ENCODE results near the gene TACC2.
"Not testable (repeated sequence)": the region's sequence is repeated elsewhere in the genome, so short reads cannot be mapped to it uniquely, and the experiment has no call there.

TACC2 gene

GRCh38 chr10:122198631-122199030 lies 209.7 kb downstream of the TACC2 start:
- DNase-seq: no peak

- no peak for DNase-seq
Observed at GRCh38 chr10:122199070-122199469, 210.1 kb downstream of the TACC2 start.

DNA sequence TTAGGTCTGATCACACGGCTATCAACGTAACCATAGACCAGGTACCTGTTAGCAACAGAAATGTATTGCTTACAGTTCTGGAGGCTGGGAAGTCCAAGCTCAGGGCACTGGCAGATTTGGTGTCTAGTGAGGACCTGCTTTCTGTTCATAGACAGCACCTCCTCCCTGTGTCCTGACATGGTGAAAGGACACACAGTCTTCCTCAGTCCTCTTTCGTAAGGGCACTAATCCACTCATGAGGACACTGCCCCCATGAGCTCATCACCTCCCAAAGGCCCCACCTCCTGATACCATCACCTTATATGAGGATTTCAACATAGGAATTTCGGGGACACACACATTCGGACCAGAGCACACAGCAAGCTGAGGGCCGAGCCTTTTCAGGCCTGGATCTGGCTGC lies 210.7 kb downstream of the TACC2 start:
- DNase-seq: no peak

DNA sequence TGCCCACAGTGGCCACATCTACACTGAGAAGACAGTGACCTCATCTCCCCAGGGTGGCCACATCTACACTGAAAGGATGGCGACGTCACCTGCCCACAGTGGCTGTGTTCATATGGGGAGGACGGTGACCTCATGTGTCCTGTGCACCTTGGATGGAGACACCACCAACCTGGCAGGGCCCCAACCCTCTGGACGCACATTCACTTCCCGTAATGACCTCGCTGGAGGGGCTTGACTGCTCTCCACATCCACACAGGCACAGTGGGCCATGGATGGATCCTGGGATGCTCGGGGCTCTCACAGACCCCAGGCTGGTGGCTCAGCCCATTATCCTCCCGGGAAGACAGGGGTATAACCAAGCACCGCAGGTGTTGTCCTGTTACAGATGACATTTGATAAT lies 212.4 kb downstream of the TACC2 start:
- DNase-seq: no peak

DNA sequence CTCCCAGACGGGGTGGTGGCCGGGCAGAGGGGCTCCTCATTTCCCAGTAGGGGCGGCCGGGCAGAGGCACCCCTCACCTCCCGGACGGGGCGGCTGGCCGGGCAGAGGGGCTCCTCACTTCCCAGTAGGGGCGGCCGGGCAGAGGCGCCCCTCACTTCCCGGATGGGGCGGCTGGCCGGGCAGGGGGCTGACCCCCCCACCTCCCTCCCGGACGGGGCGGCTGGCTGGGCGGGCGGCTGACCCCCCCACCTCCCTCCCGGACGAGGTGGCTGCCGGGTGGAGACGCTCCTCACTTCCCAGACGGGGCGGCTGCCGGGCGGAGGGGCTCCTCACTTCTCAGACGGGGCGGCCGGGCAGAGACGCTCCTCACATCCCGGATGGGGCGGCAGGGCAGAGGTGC lies 214.2 kb downstream of the TACC2 start:
- DNase-seq: not testable (repeated sequence)

GRCh38 chr10:122204691-122205489 lies 215.9 kb downstream of the TACC2 start:
- no peak for DNase-seq

- DNase-seq: no peak
Observed at GRCh38 chr10:122206471-122207065, 217.6 kb downstream of the TACC2 start.

DNA sequence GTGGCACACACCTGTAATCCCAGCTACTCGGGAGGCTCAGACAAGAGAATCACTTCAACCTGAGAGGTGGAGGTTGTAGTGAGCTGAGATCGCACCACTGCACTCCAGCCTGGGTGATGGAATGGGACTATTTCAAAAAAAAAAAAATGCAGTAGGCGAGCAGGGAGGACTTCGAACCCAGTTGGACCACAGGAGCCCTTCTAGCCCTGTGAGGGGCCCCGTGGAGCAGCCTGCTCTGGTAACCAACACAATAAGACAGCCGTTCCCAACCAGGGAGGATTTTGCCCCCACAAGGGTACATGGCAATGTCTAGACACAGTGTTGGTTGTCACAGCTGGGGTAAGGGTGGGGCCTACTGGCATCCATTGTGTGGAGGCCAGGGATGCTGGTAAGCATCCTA lies 218.2 kb downstream of the TACC2 start:
- DNase-seq: no peak

DNA sequence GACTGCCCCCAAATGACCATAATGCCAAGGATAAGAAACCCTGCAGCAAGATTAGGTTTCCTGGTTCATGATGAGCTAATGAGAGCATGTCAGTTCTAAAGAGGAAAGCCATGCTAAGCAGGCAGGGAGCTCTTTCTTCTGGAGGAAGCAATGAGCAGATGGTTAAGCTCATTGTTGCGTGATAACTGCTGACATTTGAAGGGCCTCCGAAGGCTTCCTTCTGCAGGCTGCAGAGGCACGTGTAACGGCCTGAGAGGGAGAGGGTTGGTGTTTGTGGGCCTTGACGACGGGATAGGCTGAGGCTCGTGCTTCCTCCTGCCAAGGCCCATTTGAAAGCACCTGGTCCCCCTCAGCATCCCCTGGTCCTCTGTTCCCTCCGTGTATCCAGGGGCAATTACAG lies 218.6 kb downstream of the TACC2 start:
- peak; percentile 28 for DNase-seq

GRCh38 chr10:122208571-122209430 lies 219.8 kb downstream of the TACC2 start:
- peak; percentile 15 for DNase-seq

- no peak for DNase-seq
Observed at GRCh38 chr10:122210481-122211265, 221.7 kb downstream of the TACC2 start.

DNA sequence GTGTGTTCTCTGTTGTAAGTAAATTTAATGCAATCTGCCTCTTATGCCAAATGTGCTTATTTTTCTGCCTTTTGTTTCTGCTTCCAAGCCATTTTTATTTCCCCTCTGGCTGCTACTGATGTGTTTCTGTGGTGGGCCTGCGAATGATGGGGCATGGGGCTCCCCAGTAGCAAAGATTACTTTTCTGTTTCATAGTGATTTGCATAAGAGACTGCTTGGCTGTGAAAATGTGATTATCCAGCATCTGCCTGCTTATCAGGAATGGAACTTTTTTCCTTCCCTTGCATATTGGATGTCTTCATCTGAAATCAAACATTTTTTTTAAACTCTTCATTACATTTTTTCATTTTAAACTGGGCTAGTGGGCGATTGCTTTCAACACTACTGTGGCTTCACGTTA lies 224.4 kb downstream of the TACC2 start:
- no peak for DNase-seq

- DNase-seq: no peak
Observed at GRCh38 chr10:122213766-122214165, 224.8 kb downstream of the TACC2 start.

DNA sequence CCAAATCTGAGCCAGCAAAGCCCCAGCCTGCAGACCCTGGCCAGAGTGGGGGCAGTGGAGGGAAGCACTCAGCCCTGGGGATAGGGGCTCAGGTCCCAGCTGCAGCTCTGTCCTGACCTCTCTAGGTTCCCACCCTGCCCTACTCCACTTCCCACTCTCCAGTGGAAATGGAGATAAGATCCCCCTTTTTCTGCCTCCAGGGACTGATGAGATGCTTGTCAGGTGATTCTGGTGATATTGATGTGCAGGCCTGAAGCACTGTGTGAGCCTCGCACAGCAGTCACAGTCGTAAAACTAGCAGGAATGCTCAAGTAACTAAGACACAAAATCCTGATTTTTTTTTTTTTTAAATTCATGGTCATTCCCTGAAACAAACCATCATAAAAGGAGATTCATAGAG lies 227.1 kb downstream of the TACC2 start:
- DNase-seq: no peak

DNA sequence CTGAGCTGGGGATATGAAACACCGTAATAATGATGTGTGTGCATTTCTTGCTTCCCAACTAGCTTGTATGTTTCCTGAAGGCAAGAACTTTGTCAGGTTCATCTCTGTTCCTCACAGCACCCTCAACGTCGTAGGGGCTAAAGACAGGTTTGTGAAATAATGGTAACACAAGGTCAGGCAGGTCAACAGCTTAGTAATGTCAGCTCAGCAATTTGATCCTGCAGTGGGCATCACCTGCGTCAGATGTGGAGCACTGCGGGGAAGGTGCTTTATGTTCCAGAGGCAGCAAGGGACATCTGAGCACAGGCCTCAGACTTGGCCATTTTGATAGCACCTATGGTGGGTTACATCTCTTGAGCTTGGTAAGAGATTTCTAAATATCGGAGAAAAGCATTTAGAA lies 230.4 kb downstream of the TACC2 start:
- no peak for DNase-seq

- DNase-seq: no peak
Observed at GRCh38 chr10:122220736-122221135, 231.8 kb downstream of the TACC2 start.

- DNase-seq: no peak
Observed at GRCh38 chr10:122221958-122222357, 233.0 kb downstream of the TACC2 start.

DNA sequence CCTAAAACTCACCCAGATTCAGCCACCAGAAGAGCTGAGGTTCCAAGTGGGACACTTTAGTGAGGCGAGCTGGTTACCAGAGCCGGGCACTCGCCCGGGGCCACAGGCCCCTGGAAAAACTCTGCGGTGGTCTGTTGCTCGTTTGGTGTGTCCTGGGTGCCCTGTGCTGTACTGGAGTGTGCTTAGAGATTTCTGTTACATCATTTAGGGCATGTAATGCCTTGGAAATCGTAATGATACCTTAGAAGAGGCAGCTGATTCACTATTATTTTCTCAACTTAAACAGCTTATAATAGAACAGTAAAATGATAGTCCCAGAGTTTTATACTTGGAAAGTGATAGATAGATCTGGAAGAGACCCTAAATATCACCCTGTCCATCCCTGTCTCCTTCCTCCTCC lies 233.7 kb downstream of the TACC2 start:
- DNase-seq: no peak

DNA sequence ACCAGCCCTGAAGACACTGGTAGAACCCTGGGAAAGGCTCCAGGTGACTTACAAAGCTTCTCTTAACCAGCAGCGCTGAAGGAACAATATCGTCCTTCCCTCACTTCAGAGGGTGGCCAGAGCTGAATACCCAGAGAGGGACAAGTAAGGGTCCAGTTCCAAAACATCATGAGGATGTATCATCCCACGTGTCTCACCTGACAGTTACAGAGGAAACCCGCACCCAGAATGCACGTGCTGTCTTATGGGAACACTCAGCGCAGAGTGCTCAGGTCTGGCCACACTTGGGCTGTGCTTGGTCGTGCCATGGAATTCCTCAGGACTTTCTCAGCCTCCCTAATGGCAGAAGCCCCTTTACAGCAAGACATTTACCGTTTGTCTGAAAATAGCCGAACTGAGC lies 235.2 kb downstream of the TACC2 start:
- no peak for DNase-seq

DNA sequence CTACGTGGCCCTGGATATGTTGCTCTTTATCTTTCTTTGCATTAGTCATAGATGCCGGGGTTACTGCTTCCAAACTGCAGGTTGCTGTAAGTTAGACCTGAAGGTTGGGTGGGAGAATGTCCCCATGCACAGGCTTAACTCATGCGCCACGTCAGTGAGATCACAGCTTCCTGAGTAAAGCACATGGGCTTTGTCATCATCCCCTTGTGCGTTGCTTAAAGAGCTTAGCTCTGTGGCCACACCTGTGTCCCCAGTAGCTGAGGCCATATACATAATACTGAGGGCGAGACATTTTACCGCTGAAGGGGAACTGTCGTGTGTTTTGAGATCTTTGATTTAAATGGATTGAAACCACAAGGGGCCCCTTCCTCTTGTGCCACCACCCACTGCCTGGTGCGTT lies 236.4 kb downstream of the TACC2 start:
- no peak for DNase-seq

DNA sequence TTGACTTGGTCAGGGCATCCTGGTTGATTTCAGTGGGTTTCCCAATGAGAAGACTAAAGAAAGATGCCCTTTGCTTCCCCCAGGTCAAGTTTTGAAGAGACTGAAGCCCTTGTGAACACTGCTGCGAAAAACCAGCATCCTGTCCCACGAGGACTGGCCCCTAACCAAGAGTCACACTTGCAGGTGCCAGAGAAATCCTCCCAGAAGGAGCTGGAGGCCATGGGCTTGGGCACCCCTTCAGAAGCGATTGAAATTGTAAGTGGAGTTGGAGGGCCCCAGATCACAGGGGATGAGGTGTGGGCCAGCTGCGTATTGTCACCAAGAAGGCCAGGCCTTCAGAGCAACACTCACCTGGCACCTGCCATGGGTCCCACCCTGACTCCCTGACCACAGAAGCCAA lies 238.8 kb downstream of the TACC2 start:
- DNase-seq: no peak

DNA sequence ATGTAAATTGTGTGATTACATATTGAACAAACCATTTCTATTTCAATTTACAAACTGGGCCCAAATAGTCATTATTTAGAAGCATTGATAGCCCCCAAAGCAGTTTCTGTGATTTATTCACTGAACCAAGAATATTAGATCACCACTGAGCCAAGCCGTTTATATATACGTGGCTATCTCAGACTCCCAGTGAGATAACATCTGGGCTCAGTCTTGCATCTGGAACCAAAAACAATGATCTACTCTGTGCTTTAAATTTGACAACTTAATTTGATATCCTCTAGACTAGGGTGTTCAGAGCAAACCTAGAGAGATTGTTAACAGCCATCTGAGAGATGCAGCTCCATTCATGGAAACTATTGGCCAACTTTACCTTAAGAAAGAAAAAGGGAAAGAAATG lies 240.7 kb downstream of the TACC2 start:
- no peak for DNase-seq

GRCh38 chr10:122230222-122230621 lies 241.3 kb downstream of the TACC2 start:
- no peak for DNase-seq
